Gastrocnemius medialis (tissue), 4 donors: ENCODE results near the gene ENTPD5.

Source experiments
- POLR2A ChIP-seq, 2 donors: fragments of 450-650 bp; IDR thresholded peaks; one replicate each; pipeline ENCODE4 v1.6.1; 2017; ENCODE audit warnings: antibody characterized with exemption in 2 of 2, mild to moderate bottlenecking in 2 of 2, moderate library complexity in 2 of 2
- TF ChIP-seq, protein P1 (sequence below), 5 experiments: fragments of 450-650 bp in 3 of 5; fragments of 200-600 bp in 2 of 5; sonication (generic) in 2 of 5; IDR thresholded peaks in 4 of 5; conservative IDR thresholded peaks in 1 of 5; 1 replicate in 4 of 5; 2 replicates in 1 of 5; pipeline ENCODE4 v1.5.1; 2016 to 2019; ENCODE audit warnings: antibody characterized with exemption in 5 of 5, mild to moderate bottlenecking in 3 of 5, moderate library complexity in 3 of 5

DNA sequence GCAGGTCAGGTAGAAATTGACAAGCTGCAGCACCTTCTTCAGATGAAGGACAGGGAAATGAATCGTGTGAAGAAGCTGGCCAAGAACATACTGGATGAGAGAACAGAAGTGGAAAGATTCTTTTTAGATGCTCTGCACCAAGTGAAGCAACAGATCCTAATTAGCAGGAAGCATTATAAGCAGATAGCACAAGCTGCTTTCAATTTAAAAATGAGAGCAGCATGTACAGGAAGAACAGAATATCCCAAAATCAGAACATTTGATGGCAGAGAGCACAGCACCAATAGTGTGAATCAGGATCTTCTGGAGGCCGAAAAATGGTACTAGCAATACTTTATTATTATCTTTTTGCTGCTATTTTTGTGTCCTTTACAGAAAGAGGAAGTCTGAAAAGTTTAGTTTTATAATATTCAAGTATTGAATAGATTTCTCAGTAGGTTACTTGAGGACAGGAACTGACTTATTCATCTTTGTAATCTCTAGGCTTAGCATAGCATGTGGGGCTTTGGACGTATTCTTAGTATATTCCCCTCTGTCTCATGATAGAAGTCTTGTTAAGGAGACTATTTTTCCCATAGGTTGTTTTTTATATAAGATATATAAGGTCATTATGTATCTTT, 30.9 kb upstream of the ENTPD5 start:
- TF ChIP-seq, protein P1, sequence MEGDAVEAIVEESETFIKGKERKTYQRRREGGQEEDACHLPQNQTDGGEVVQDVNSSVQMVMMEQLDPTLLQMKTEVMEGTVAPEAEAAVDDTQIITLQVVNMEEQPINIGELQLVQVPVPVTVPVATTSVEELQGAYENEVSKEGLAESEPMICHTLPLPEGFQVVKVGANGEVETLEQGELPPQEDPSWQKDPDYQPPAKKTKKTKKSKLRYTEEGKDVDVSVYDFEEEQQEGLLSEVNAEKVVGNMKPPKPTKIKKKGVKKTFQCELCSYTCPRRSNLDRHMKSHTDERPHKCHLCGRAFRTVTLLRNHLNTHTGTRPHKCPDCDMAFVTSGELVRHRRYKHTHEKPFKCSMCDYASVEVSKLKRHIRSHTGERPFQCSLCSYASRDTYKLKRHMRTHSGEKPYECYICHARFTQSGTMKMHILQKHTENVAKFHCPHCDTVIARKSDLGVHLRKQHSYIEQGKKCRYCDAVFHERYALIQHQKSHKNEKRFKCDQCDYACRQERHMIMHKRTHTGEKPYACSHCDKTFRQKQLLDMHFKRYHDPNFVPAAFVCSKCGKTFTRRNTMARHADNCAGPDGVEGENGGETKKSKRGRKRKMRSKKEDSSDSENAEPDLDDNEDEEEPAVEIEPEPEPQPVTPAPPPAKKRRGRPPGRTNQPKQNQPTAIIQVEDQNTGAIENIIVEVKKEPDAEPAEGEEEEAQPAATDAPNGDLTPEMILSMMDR (IDR thresholded peaks at IDR 0.05 in 4 of 5, conservative IDR thresholded peaks at IDR 0.05 in 1 of 5), result no peak
- TF ChIP-seq POLR2A (IDR thresholded peaks at IDR 0.05), result no peak
